ENCODE results near the gene STX4. TPM values are rescaled to one million over a fixed set of nuclear protein-coding genes. Genes with fewer than 3 reads are reported as not detected.

The STX4 gene
- total and polyA plus RNA-seq, 9 of the 15 experiments (the other 6 are each of a cell fraction or from before 2014, with no cell fraction given): 3.2 to 48.0 (median 21.5) TPM

- no peak for TF ChIP-seq ZNF407 (IDR thresholded peaks at IDR 0.05; ENCODE audit: low read depth)
- peak; percentile 61; the same call in 1 of the 2 replicates for TF ChIP-seq ZNF57 (CRISPR knock-in tag; IDR thresholded peaks at IDR 0.05)
- 0 out of 2 replicates have a peak, but pooled peaks have one; percentile 42 for TF ChIP-seq ZEB2 (IDR thresholded peaks at IDR 0.05)
- TF ChIP-seq ZNF431 (CRISPR knock-in tag; IDR thresholded peaks at IDR 0.05): no peak
- TF ChIP-seq ZNF398 (CRISPR knock-in tag; IDR thresholded peaks at IDR 0.05): no peak
- no peak for TF ChIP-seq NKRF (IDR thresholded peaks at IDR 0.05; ENCODE audit: borderline replicate concordance)
- TF ChIP-seq FOXA3 (CRISPR knock-in tag; conservative IDR thresholded peaks at IDR 0.05 in 1 of 2, IDR thresholded peaks at IDR 0.05 in 1 of 2): no peak
- TF ChIP-seq ZNF589 (CRISPR knock-in tag; IDR thresholded peaks at IDR 0.05; ENCODE audit: low read depth): no peak
- no peak for TF ChIP-seq TCF15 (CRISPR knock-in tag; IDR thresholded peaks at IDR 0.05)
- TF ChIP-seq ZSCAN29 (IDR thresholded peaks at IDR 0.05): no peak
- TF ChIP-seq ZNF395 (CRISPR knock-in tag; IDR thresholded peaks at IDR 0.05): peak; percentile 76
- no peak for TF ChIP-seq NR2F6 (CRISPR knock-in tag; IDR thresholded peaks at IDR 0.05)
These were observed 40.2 kb upstream of the STX4 start (continued) for GRCh38 chr16:30992931-30993816.

Data from K562 (cell line).